Epithelial cell of prostate (primary cell): ENCODE results near the gene HEXB.
"Not testable (repeated sequence)": the region's sequence is repeated elsewhere in the genome, so short reads cannot be mapped to it uniquely, and the experiment has no call there.

Experiments used
- DNase-seq: peaks from one replicate; pipeline ENCODE4 v3.0.0-alpha.2; 2011; ENCODE audit warnings: low read depth, low spot score
- H3K27ac ChIP-seq: fragments of 450-650 bp; 2 replicates; pipeline ENCODE4 v1.5.1; 2017; ENCODE audit warnings: mild to moderate bottlenecking

HEXB gene

GRCh38 chr5:74717596-74717995 is 32.6 kb downstream of the HEXB start:
- H3K27ac ChIP-seq, result no peak overlapping the region
- DNase-seq, result no peak

- DNase-seq, result no peak
- H3K27ac ChIP-seq, result no peak overlapping the region
Measured at GRCh38 chr5:74722271-74722670, 37.2 kb downstream of the HEXB start.

GRCh38 chr5:74725331-74725730 is 40.3 kb downstream of the HEXB start:
- no peak for DNase-seq
- H3K27ac ChIP-seq, result no peak overlapping the region

DNA sequence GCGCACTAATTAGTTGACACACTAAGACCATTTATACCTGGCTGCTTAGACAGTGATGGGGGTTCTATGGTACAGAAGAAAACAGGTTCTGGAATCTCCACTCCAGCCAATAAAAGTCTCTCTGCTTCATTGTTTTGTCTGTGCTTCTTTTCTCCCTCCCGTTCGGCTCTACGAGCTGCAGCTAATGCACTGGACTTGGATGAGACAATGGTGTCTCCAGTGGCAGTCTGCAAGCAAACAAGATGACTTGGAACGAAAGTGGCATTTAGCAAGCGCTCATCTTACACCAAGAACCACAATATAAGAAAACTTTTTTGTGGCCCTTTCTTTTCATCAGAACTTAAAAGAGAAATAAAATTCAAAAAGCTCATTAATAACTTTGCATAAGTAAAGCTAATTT is 51.7 kb downstream of the HEXB start:
- DNase-seq, result no peak
- H3K27ac ChIP-seq, result no peak overlapping the region

- no peak for DNase-seq
- H3K27ac ChIP-seq, result no peak overlapping the region
Measured at GRCh38 chr5:74738406-74738805, 53.4 kb downstream of the HEXB start.

GRCh38 chr5:74748742-74749141 is 63.7 kb downstream of the HEXB start:
- DNase-seq, H3K27ac ChIP-seq: not testable (repeated sequence)

DNA sequence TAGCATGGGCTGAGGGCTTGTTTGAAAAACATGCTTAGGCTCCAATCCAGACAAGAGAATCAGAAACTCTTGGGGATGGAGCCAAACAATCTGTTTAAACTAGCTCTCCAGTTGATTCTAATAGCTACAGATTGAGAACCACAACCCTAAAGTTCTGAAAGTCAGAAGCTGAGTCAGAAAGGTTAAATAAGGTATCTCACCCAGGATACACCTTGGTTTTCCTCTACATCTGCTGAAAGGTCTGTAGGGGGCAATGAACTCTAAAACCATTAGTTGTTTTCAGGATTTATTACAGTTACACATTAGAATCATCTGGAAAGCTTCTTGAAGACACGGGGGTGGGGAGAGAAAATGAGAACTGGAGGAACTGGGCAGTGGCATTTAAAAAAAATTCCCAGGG is 76.2 kb downstream of the HEXB start:
- DNase-seq, result no peak
- peak overlapping the region; percentile 92 for H3K27ac ChIP-seq

- DNase-seq, result peak; percentile 73
- H3K27ac ChIP-seq, result peak overlapping the region; percentile 92
Measured at GRCh38 chr5:74762599-74762998, 77.6 kb downstream of the HEXB start.

DNA sequence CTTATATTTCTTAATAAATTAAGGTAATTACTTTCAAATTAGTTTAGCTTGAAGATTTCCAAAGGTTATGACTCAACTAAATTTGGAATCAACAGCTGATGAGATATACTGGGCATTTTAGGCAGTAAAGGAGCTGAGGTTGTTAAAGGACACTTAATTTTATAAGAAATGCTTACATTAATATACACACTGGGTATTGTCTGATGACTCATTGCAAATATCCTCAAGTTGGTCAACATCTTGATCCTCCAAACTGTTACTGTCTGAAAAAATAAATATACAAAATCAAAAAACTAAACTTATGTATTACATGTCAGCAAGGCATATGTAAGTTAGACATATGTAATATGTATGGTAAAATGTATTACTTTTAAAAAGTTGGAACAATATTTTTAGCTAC is 78.5 kb downstream of the HEXB start:
- no peak for DNase-seq
- H3K27ac ChIP-seq, result peak overlapping the region; percentile 92

GRCh38 chr5:74765201-74765600 is 80.2 kb downstream of the HEXB start:
- DNase-seq, result no peak
- H3K27ac ChIP-seq, result peak overlapping the region; percentile 80

DNA sequence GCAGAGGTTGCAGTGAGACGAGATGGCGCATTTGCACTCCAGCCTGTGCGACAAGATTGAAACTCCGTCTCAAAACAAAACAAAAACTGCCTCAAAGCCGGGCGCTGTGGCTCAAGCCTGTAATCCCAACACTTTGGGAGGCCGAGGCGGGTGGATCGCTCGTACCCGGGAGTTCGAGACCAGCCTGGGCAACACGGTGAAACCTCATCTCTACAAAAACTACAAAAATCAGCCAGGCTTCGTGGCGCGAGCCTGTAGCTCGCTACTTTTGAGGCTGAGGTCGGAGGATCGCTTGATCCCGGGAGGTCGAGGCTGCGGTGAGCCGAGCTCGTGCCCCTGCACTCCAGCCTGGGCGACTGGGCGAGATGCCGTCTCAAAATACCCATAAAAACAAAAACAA is 80.9 kb downstream of the HEXB start:
- DNase-seq, result no peak
- H3K27ac ChIP-seq, result peak overlapping the region; percentile 80

GRCh38 chr5:74766418-74766848 is 81.4 kb downstream of the HEXB start:
- no peak for DNase-seq
- peak overlapping the region; percentile 80 for H3K27ac ChIP-seq

GRCh38 chr5:74766849-74767578 is 82.0 kb downstream of the HEXB start, which contains the start of the genes GFM2 and NSA2:
Gene GFM2, minus strand, starts transcription at chr5:74767117. Its CDS starts 3,375 bp downstream, at chr5:74763742.
Gene NSA2, plus strand, starts transcription at chr5:74767249. Its CDS starts 112 bp downstream, at chr5:74767361.
- peak within 1 kb of the TSS; percentile 80 for H3K27ac ChIP-seq
- peak; percentile 76 for DNase-seq

DNA sequence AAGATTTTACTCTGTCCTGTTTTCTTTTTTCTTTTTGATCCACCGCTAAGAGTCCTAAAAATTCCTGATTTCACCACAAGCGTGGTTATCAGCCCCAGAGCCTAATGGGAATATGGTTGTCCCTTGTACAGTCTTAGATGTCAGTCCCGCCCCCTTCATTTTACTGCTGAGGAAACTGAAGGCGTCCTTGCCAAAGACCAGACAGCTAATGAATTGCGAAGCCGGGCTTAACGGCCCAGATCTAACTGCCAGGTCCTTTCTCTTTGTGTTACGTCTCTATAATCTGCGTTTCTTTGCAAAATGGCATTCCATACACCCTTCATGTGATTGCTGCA is 82.5 kb downstream of the HEXB start:
- DNase-seq, result no peak
- H3K27ac ChIP-seq, result peak overlapping the region; percentile 80
